ENCODE measurements around the gene ZNF609. TPM values are rescaled to one million over a fixed set of nuclear protein-coding genes. Genes with fewer than 3 reads are reported as not detected.

ZNF609 gene
- polyA plus RNA-seq, 2 of the 4 experiments (the other 2 are of a cell fraction), result 19.6 to 39.9 TPM

- Histone ChIP-seq H3K9me3 (0 out of 3 replicates have a peak, but pooled peaks cover 8% of the 10 kb centered on the region), H3K27ac (peak overlapping the region in 1 of 2 experiments; percentile 47; a peak in 3 of 6 replicates), H3K4me2 (peak overlapping the region; percentile 69), H3K4me1 (peaks cover 35% of the 10 kb centered on the region), H3K4me3 (no peak overlapping the region)
- ChIA-PET POLR2A (no interaction called here), CTCF (interaction anchor here (0.6 to 3.4 kb wide), 7 partner anchors 10 to 411 kb away, joined by 3 to 25 read pairs (median 3); no protein-coding TSS in a partner anchor)
- TF ChIP-seq ELK1 (IDR thresholded peaks at IDR 0.05; ENCODE audit: low read depth, low read length) (no peak), CHD2 (IDR thresholded peaks at IDR 0.05; ENCODE audit: low read length, partially characterized antibody) (no peak), ZSCAN20 (CRISPR knock-in tag; IDR thresholded peaks at IDR 0.05) (no peak), ZFP36 (IDR thresholded peaks at IDR 0.05; ENCODE audit: borderline replicate concordance, partially characterized antibody) (no peak), CBX8 (IDR thresholded peaks at IDR 0.05) (no peak), TP53 (CRISPR knock-in tag; IDR thresholded peaks at IDR 0.05) (no peak), HEYL (CRISPR knock-in tag; IDR thresholded peaks at IDR 0.05) (no peak), FOXS1 (CRISPR knock-in tag; IDR thresholded peaks at IDR 0.05) (no peak), KDM5A (IDR thresholded peaks at IDR 0.05) (no peak), FOSB (CRISPR knock-in tag; IDR thresholded peaks at IDR 0.05) (no peak), FOSL2 (IDR thresholded peaks at IDR 0.05) (no peak), FOSL2 (CRISPR knock-in tag; IDR thresholded peaks at IDR 0.05) (no peak), HOXB5 (CRISPR knock-in tag; IDR thresholded peaks at IDR 0.05) (no peak), MAZ (IDR thresholded peaks at IDR 0.05; ENCODE audit: borderline replicate concordance, low read depth, low read length) (no peak), JUN (IDR thresholded peaks at IDR 0.05) (no peak), JUNB (IDR thresholded peaks at IDR 0.05) (no peak)
- TF ChIP-seq, protein P1, sequence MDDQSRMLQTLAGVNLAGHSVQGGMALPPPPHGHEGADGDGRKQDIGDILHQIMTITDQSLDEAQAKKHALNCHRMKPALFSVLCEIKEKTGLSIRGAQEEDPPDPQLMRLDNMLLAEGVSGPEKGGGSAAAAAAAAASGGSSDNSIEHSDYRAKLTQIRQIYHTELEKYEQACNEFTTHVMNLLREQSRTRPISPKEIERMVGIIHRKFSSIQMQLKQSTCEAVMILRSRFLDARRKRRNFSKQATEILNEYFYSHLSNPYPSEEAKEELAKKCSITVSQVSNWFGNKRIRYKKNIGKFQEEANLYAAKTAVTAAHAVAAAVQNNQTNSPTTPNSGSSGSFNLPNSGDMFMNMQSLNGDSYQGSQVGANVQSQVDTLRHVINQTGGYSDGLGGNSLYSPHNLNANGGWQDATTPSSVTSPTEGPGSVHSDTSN (IDR thresholded peaks at IDR 0.05), result no peak
- DNase-seq (ENCODE audit: low read depth in 1 of 2, low spot score in 1 of 2) (no peak), ATAC-seq (peak in 1 of 2 experiments; percentile 10; a peak in 3 of 6 replicates), FAIRE-seq (no peak)
- 70% methylated on average over 2 of the region's 2 CpGs for WGBS (ENCODE audit: missing lambda C conversion rate)
Observed at GRCh38 chr15:64634027-64634426, 173.6 kb downstream of the ZNF609 start.

DNA sequence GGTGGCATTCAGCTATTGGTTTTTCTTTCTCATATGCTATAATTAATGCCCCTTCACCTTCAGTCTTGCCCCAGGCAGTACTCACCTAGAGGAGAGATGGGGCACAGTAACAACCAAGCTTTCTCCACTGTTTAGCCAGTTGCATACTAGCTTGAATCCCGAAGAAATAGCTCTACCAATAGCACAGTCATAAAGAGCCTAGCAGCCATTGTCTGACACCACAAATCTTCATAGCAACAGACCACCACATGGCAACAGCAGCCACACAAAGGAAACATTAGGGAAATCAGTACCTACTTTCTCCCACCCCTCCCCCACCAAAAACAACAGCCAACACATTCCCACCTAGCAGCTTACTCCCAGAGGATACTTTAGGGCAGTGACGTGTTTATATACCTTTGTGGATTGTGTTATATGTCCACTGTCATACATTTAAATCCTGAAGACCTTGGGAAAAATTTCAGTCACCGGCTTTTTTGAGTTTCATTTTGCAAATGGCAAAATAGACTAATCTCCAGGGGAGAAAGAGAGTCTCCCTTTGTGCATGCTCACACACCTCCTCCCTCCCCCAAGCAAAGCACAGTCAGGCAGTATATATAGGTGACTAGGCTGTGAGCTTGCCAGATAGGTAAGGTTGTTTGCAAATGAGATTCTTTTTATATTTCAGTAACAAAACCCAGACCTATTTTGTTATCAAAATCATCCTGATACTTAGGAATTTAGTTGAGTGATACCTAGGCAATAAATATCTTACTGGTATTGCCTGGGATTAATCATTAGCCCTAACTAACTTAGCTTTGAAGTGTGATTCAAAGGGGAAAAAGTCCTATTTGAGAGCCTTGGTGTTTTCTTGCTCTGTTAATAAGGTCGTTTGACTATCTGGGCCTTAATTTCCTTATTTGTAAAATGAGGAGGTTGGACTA is 174.5 kb downstream of the ZNF609 start:
- peak; percentile 61 to 76; a peak in 4 of 6 replicates for ATAC-seq
- no peak for TF ChIP-seq ATOH8 (CRISPR knock-in tag; IDR thresholded peaks at IDR 0.05; ENCODE audit: low read depth)
- 0 out of 5 replicates have a peak, but pooled peaks of 1 of the 2 experiments have one; percentile 21 for TF ChIP-seq EP300 (IDR thresholded peaks at IDR 0.05)
- no peak for TF ChIP-seq JUNB (IDR thresholded peaks at IDR 0.05)
- CTCF ChIA-PET, result interaction anchor here (0.6 to 3.4 kb wide), 10 partner anchors 10 to 412 kb away, joined by 3 to 25 read pairs (median 3); no protein-coding TSS in a partner anchor
- Histone ChIP-seq H3K4me1 (peaks cover 35% of the 10 kb centered on the region), H3K27ac (peak overlapping the region; percentile 1 to 47; a peak in 4 of 6 replicates), H3K9me3 (0 out of 3 replicates have a peak, but pooled peaks cover 8% of the 10 kb centered on the region), H3K4me2 (peak overlapping the region; percentile 69), H3K4me3 (no peak overlapping the region)
- WGBS (ENCODE audit: missing lambda C conversion rate), result 45% methylated on average over 4 of the region's 4 CpGs
- peak in 1 of 2 experiments; percentile 59 for DNase-seq (ENCODE audit: low read depth in 1 of 2, low spot score in 1 of 2)
- POLR2A ChIA-PET, result no interaction called here
- FAIRE-seq, result no peak

Measured in A549 (cell line).